CD14-positive monocyte (primary cell): ENCODE data around the gene CENPB. TPM values are rescaled to one million over a fixed set of nuclear protein-coding genes. Genes with fewer than 3 reads are reported as not detected.

Experiments used
- DNase-seq, 3 donors: peaks; one replicate each; pipeline ENCODE4 v3.0.0-alpha.2; 2011 to 2022
- H2AFZ ChIP-seq: 2 replicates; pipeline ENCODE4 v1.6.0; 2012; ENCODE audit warnings: mild to moderate bottlenecking, low read depth, low read length, inconsistent platforms; ENCODE audit not compliant: insufficient read depth, poor library complexity, severe bottlenecking
- H3K27ac ChIP-seq, 2 donors: 1 replicate in 1 of 2; 2 replicates in 1 of 2; pipeline ENCODE4 v1.5.1; 2012 to 2013; ENCODE audit warnings: low read length in 2 of 2, control low read depth in 1 of 2, inconsistent platforms in 1 of 2, low read depth in 1 of 2, mild to moderate bottlenecking in 1 of 2
- H3K27me3 ChIP-seq, 2 donors: one replicate each; pipeline versions ENCODE4 v1.6.0 to v1.6.1; 2011 to 2013; ENCODE audit warnings: low read length in 2 of 2; ENCODE audit not compliant: control insufficient read depth in 2 of 2, insufficient read depth in 2 of 2
- H3K36me3 ChIP-seq, 2 donors: replicated peaks in 1 of 2; 1 replicate in 1 of 2; 2 replicates in 1 of 2; pipeline versions ENCODE4 v1.5.1 to v1.6.1; 2012 to 2013; ENCODE audit warnings: low read length in 2 of 2, control low read depth in 1 of 2, inconsistent platforms in 1 of 2, mild to moderate bottlenecking in 1 of 2; ENCODE audit not compliant: insufficient read depth in 2 of 2, control insufficient read depth in 1 of 2
- H3K4me1 ChIP-seq, 2 donors: 1 replicate in 1 of 2; 2 replicates in 1 of 2; pipeline versions ENCODE4 v1.5.1 to v1.6.1; 2012 to 2013; ENCODE audit warnings: low read length in 2 of 2, control low read depth in 1 of 2, inconsistent platforms in 1 of 2, mild to moderate bottlenecking in 1 of 2, moderate library complexity in 1 of 2; ENCODE audit not compliant: insufficient read depth in 2 of 2, control insufficient read depth in 1 of 2
- H3K4me2 ChIP-seq: replicated peaks from 2 replicates; pipeline ENCODE3; 2012; ENCODE audit warnings: low read length, moderate library complexity, mild to moderate bottlenecking; ENCODE audit not compliant: poor library complexity, severe bottlenecking; ENCODE audit errors: extremely low read depth
- H3K4me3 ChIP-seq, 3 experiments: fragments of 200-600 bp in 1 of 3; sonication (generic) in 1 of 3; replicated peaks in 1 of 3; 1 replicate in 2 of 3; 2 replicates in 1 of 3; pipeline ENCODE4 v1.5.1; 2011 to 2013; ENCODE audit warnings: low read length in 3 of 3, mild to moderate bottlenecking in 3 of 3, control low read depth in 2 of 3, low read depth in 2 of 3, inconsistent platforms in 1 of 3, moderate library complexity in 1 of 3
- H3K79me2 ChIP-seq: 2 replicates; pipeline ENCODE4 v1.6.0; 2012; ENCODE audit warnings: mild to moderate bottlenecking, control low read depth, inconsistent platforms, low read length, moderate library complexity; ENCODE audit not compliant: insufficient read depth
- H3K9ac ChIP-seq: 2 replicates; pipeline ENCODE4 v1.6.0; 2017; ENCODE audit warnings: low read length, mild to moderate bottlenecking; ENCODE audit not compliant: insufficient read depth, poor library complexity, severe bottlenecking
- H3K9me3 ChIP-seq, 2 donors: replicated peaks in 1 of 2; 1 replicate in 1 of 2; 2 replicates in 1 of 2; pipeline versions ENCODE4 v1.5.1 to v1.6.1; 2012 to 2013; ENCODE audit warnings: low read length in 2 of 2, control low read depth in 1 of 2; ENCODE audit not compliant: control insufficient read depth in 1 of 2, insufficient read depth in 1 of 2
- H4K20me1 ChIP-seq: 2 replicates; pipeline ENCODE4 v1.6.0; 2012; ENCODE audit warnings: mild to moderate bottlenecking, low read length, control low read depth, moderate library complexity; ENCODE audit not compliant: insufficient read depth
- H3K27ac Mint-ChIP-seq, 7 donors: one replicate each; pipeline ENCODE4 v1.8.0; 2020; ENCODE audit warnings: mild to moderate bottlenecking in 7 of 7, mixed read lengths in 7 of 7, moderate library complexity in 6 of 7, inconsistent platforms in 2 of 7
- H3K27me3 Mint-ChIP-seq, 3 donors: one replicate each; pipeline ENCODE4 v1.8.0; 2021 to 2022; ENCODE audit warnings: low read depth in 3 of 3, mild to moderate bottlenecking in 3 of 3, mixed read lengths in 3 of 3, moderate library complexity in 3 of 3, inconsistent platforms in 1 of 3
- H3K36me3 Mint-ChIP-seq, 2 donors: one replicate each; pipeline ENCODE4 v1.8.0; 2020; ENCODE audit warnings: mixed read lengths in 2 of 2, inconsistent platforms in 1 of 2, mild to moderate bottlenecking in 1 of 2
- H3K4me1 Mint-ChIP-seq: one replicate; pipeline ENCODE4 v1.8.0; 2020; ENCODE audit warnings: mild to moderate bottlenecking, mixed read lengths
- H3K4me3 Mint-ChIP-seq, 2 donors: one replicate each; pipeline ENCODE4 v1.8.0; 2020; ENCODE audit warnings: mild to moderate bottlenecking in 2 of 2, mixed read lengths in 2 of 2, moderate library complexity in 1 of 2
- H3K9me3 Mint-ChIP-seq, 7 donors: one replicate each; pipeline ENCODE4 v1.8.0; 2020 to 2022; ENCODE audit warnings: mixed read lengths in 7 of 7, mild to moderate bottlenecking in 6 of 7, moderate library complexity in 6 of 7, inconsistent platforms in 2 of 7
- WGBS: methylation state at CpG from one replicate; pipeline ENCODE4 v1.1.5; 2013; ENCODE audit warnings: missing lambda C conversion rate; ENCODE audit not compliant: insufficient coverage; 5-methylcytosine and 5-hydroxymethylcytosine counted together
- intact Hi-C, 2 donors: fragments of 100-400 bp; cut with micrococcal nuclease; formaldehyde crosslinking; loops; one replicate each; pipeline versions ENCODE4 v1.15.0 to v1.15.1; 2023
- polyA plus RNA-seq, 3 donors: library from polyadenylated mRNA; depleted of rRNA in 1 of 3; unstranded in 2 of 3; stranded (reverse) in 1 of 3; fragments of 300-500 nt in 2 of 3; fragments of >200 nt in 1 of 3; fragmentation: Illumina TruSeq in 2 of 3; gene quantifications; 1 replicate in 2 of 3; 2 replicates in 1 of 3; pipeline ENCODE4 v1.2.3, GENCODE V29; 2012 to 2021
- TF ChIP-seq, protein P1 (sequence below): fragments of 200-600 bp; IDR thresholded peaks from one replicate; pipeline ENCODE4 v1.8.0; 2022; ENCODE audit warnings: antibody characterized with exemption, mild to moderate bottlenecking

CENPB gene
- polyA plus RNA-seq, 3 donors, result 1.1 to 18.9 (median 1.4) TPM

DNA sequence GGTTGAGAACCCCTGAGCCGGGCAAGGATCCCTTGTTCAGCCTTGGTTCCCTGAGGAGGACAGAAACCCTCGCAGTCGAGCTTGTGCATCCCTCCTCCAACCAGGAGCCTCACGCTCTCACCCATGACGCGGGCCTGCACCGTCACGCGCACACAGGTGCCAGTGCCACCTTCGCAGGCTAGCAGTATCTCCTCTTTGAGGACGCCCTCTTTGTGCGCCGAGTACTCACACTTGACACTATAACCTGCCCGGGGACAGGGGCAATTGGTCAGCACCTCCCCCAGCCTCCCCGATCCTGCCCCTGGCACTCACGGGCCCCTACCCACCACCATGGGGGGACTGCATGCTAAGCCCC is 32.3 kb downstream of the CENPB start:
- Histone ChIP-seq H4K20me1 (peaks cover 45% of the 10 kb centered on the region), H3K9ac (no peak overlapping the region), H3K36me3 (peaks cover 44 to 68% of the 10 kb centered on the region in 2 donors), H3K4me2 (no peak overlapping the region), H3K27me3 (no peaks in the 10 kb centered on the region), H3K9me3 (no peaks in the 10 kb centered on the region), H3K4me1 (peaks cover 24 to 50% of the 10 kb centered on the region in 2 donors), H3K79me2 (peaks cover 37% of the 10 kb centered on the region), H2AFZ (no peak overlapping the region), H3K27ac (peak overlapping the region in 1 of 2 donors; percentile 48), H3K4me3 (no peak overlapping the region)
- Mint-ChIP-seq H3K27ac (peak overlapping the region in 3 of 7 donors; percentile 32 to 75 (median 50)), H3K4me3 (no peak overlapping the region), H3K4me1 (peaks cover 40% of the 10 kb centered on the region), H3K27me3 (peaks cover 0 to 4% (median 0%) of the 10 kb centered on the region in 3 donors), H3K9me3 (no peaks in the 10 kb centered on the region), H3K36me3 (peaks cover 54 to 69% of the 10 kb centered on the region in 2 donors)
- intact Hi-C loops, result no loop called here
- 97% methylated on average over 16 of the region's 16 CpGs for WGBS
- TF ChIP-seq, protein P1, sequence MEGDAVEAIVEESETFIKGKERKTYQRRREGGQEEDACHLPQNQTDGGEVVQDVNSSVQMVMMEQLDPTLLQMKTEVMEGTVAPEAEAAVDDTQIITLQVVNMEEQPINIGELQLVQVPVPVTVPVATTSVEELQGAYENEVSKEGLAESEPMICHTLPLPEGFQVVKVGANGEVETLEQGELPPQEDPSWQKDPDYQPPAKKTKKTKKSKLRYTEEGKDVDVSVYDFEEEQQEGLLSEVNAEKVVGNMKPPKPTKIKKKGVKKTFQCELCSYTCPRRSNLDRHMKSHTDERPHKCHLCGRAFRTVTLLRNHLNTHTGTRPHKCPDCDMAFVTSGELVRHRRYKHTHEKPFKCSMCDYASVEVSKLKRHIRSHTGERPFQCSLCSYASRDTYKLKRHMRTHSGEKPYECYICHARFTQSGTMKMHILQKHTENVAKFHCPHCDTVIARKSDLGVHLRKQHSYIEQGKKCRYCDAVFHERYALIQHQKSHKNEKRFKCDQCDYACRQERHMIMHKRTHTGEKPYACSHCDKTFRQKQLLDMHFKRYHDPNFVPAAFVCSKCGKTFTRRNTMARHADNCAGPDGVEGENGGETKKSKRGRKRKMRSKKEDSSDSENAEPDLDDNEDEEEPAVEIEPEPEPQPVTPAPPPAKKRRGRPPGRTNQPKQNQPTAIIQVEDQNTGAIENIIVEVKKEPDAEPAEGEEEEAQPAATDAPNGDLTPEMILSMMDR, result no peak
- no peak for DNase-seq

- H3K27me3 Mint-ChIP-seq, result peaks cover 0 to 4% (median 2%) of the 10 kb centered on the region in 3 donors
- H3K36me3 Mint-ChIP-seq, result peaks cover 52 to 64% of the 10 kb centered on the region in 2 donors
- Histone ChIP-seq H3K79me2 (peaks cover 31% of the 10 kb centered on the region), H3K4me3 (no peak overlapping the region), H3K4me1 (peaks cover 24 to 48% of the 10 kb centered on the region in 2 donors), H2AFZ (no peak overlapping the region), H3K4me2 (no peak overlapping the region), H3K36me3 (peaks cover 39 to 62% of the 10 kb centered on the region in 2 donors), H3K27ac (no peak overlapping the region), H3K9ac (no peak overlapping the region), H3K9me3 (no peaks in the 10 kb centered on the region), H3K27me3 (no peaks in the 10 kb centered on the region), H4K20me1 (peaks cover 39% of the 10 kb centered on the region)
- intact Hi-C loops, result loop anchor here in 1 of 2 donors (1.0 kb wide), 1 partner anchor 102 kb away; no protein-coding TSS in a partner anchor
- no peak for DNase-seq
- peak overlapping the region in 3 of 7 donors; percentile 13 to 71 (median 42) for H3K27ac Mint-ChIP-seq
- TF ChIP-seq, protein P1, result no peak
- H3K4me1 Mint-ChIP-seq, result peaks cover 35% of the 10 kb centered on the region
- no peak overlapping the region for H3K4me3 Mint-ChIP-seq
- 90% methylated on average over 17 of the region's 26 CpGs for WGBS
- no peaks in the 10 kb centered on the region for H3K9me3 Mint-ChIP-seq
Observed at GRCh38 chr20:3753501-3754275, 32.9 kb downstream of the CENPB start.
